ENCODE data around the gene DAAM2. TPM values are rescaled to one million over a fixed set of nuclear protein-coding genes. Genes with fewer than 3 reads are reported as not detected.

The DAAM2 gene
- total RNA-seq, 1 experiment from 2014 or later: 0.97 TPM

DNA sequence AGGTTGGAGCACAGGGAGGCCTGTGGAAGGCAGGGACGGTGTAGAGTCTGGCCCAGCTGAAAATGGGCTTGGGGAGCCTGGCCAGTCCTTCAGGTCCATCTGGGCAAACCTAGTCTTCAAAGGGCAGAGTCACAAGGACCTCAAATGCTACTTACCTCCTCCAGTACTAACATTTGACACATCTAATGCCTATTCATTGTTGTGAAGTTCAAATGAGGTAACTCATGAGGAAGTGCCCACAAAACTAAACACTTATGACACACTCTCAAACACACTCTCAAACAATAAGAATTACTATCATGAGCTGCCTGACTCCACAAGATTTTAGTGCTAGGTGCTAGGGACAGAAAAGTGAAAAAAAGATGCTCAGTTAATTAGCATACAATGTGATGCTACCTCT, 27.1 kb downstream of the DAAM2 start:
- no peak for DNase-seq
- H3K36me3 ChIP-seq (replicated peaks; ENCODE audit: control insufficient read depth, insufficient read depth, low read length): no peaks in the 10 kb centered on the region
- H3K27me3 ChIP-seq (ENCODE audit: control insufficient read depth, insufficient read depth, low read length): no peaks in the 10 kb centered on the region; the same call in 1 of the 2 replicates
- H3K4me3 ChIP-seq (ENCODE audit: insufficient read depth, low read depth, low read length): no peak overlapping the region

DNA sequence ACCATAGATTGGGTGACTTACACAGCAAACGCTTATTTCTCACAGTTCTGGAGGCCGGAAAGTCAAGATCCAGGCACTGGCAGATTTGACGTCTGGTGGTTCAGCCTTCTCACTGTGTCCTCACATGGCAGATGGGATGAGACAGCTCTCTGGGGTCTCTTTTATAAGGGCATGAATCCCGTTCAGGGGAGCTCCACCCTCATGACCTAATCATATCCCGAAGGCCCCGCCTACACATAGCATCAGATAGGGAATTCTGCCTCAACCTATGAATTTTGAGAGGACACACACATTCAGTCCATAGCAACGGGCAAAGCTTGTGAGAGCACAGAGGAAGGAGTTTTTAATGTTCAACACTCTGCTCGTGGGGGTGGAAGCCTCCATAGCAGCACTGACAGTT, 27.5 kb downstream of the DAAM2 start:
- H3K27me3 ChIP-seq (ENCODE audit: control insufficient read depth, insufficient read depth, low read length): no peaks in the 10 kb centered on the region; the same call in 1 of the 2 replicates
- DNase-seq: no peak
- H3K36me3 ChIP-seq (replicated peaks; ENCODE audit: control insufficient read depth, insufficient read depth, low read length): no peaks in the 10 kb centered on the region
- no peak overlapping the region for H3K4me3 ChIP-seq (ENCODE audit: insufficient read depth, low read depth, low read length)

DNA sequence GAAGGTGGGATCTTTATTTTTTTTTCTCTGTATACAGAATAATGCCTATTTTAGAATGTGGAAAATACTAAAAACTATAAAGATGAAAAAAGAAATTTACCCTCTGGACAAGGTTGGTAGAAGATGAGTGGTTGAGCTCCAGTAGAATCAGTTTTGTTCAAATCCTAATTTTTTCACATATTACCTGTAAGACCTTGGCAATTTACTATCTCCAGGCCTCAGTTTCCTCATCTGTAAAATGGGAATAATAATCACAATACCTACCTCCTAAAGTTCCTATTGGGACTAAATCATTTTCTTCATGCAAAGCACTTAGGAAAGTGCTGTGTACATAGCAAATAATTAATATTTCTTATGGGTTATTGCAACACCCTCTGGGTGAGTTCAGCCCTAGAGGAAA, 28.4 kb downstream of the DAAM2 start:
- DNase-seq: no peak
- Histone ChIP-seq H3K4me3 (ENCODE audit: insufficient read depth, low read depth, low read length) (no peak overlapping the region), H3K36me3 (replicated peaks; ENCODE audit: control insufficient read depth, insufficient read depth, low read length) (no peaks in the 10 kb centered on the region), H3K27me3 (ENCODE audit: control insufficient read depth, insufficient read depth, low read length) (peaks cover 2% of the 10 kb centered on the region)

DNA sequence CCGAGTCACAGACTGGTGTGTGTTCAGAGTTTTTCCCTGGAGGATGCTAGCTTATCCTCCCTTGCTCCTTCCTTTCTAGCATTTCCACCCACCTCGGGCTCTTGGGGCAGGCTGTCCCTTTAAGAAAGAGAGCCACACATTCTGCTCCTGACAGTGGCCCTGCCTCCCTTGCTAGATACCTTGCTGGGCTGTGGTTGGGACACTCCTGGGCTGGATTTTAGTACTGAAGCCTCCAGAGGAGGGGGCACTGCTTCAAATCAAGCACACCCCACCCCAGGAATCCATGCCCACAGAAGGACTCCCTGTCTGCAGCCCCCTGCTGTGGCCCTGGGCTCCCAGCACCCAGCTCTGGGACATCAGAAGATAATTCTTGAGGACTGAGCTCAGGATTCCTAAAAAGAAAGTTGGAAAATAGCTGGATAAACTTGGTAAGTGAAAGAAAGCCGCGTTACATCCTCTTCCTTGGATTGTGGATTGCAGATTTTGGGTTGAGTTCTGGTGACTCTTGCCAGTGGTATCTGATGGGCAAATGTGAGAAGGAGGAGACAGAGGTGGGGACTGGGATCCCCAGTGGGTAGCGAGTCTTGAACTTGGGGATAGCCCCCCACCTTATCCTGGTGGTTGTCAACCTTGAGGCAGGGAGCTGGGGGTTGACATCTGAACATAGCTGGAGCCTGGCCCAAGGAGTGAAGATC, 29.0 kb downstream of the DAAM2 start:
- no peak for DNase-seq
- peaks cover 3% of the 10 kb centered on the region for H3K27me3 ChIP-seq (ENCODE audit: control insufficient read depth, insufficient read depth, low read length)
- no peaks in the 10 kb centered on the region for H3K36me3 ChIP-seq (replicated peaks; ENCODE audit: control insufficient read depth, insufficient read depth, low read length)
- H3K4me3 ChIP-seq (ENCODE audit: insufficient read depth, low read depth, low read length): no peak overlapping the region

DNA sequence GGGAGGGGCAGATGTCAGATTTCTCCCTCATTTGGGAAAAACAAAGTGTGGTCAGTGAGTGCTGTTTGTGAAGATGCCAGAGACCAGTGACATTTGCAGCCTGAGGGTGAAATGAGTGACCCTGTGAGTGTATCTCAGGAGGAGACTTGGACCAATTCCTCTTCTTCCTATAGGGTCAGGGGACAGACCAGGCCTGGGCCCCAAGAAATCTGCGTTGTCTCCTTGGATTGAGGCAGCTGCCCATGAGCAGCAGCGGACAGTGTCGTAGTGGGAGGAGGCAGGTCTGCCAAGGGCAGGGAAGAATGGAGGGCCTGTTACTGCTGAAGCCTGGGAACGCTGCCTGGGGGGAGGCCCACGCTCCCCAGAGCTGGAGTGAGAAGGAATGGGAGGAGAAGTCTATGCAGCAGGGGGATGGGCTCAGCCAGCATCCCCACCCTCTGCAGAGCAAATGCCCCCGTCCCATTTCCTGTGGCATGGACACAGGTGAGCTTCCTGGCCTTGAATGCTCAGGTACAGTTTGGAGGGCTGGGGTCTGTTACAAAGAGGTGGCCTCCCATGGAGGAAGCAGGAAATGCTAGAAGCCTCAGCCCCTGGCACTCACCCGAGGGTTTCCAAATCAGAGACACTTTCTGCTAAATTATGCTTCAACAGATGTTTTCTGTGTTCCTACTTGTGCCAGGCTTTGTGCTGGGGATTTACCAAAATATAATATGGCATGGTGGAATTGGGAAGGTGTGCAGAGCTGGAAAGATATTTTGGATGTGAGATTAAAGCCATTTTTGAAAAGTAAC, 29.8 kb downstream of the DAAM2 start:
- H3K36me3 ChIP-seq (replicated peaks; ENCODE audit: control insufficient read depth, insufficient read depth, low read length): no peaks in the 10 kb centered on the region
- H3K27me3 ChIP-seq (ENCODE audit: control insufficient read depth, insufficient read depth, low read length): peaks cover 3% of the 10 kb centered on the region
- DNase-seq: no peak
- H3K4me3 ChIP-seq (ENCODE audit: insufficient read depth, low read depth, low read length): no peak overlapping the region

DNA sequence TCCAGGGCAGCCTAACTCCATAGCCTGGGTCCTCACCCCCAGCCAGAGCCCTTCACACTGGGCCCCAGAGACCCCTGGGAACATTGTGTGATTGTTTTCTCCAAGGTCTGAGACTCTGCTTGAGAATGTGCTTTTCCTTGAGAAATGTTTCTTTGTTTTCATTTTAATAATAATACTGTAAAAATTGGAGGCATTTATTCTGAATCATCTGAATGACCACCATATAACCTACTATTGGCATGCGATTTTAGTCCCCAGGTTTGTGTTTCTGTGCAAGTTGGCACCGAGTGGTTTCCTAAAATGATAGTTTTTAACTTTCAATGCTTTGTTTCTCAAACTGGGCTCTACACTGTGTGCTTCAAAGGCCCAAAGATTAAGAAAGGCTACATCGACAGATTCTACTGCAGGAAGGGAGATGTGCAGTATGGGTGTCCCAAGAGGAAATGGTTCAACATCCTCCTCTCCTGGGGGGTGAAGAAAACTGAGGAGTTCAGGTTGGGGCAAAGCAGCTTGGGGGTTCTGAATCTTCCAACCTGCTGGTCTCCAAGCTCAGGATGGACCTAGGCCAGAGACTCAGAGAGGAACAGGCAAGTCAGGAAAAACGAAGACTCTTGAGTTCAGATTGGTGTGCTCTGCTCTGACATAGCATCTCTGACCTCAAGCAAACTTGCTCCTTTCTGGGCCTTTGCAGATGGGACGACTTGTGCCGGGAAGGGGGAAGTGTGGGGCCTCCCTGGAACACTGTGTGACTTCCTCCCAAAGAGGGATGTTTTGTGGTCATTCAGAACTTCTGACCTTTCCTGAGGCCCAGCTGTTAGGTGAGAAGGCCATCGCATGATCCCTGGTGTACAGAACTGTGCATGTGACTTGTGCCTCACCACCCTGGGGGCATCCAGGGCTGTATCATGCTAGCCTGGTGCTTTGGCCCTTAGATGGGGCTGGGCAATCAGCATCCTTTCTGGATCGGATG, 31.0 kb downstream of the DAAM2 start:
- Histone ChIP-seq H3K36me3 (replicated peaks; ENCODE audit: control insufficient read depth, insufficient read depth, low read length) (no peaks in the 10 kb centered on the region), H3K27me3 (ENCODE audit: control insufficient read depth, insufficient read depth, low read length) (peaks cover 3% of the 10 kb centered on the region), H3K4me3 (ENCODE audit: insufficient read depth, low read depth, low read length) (no peak overlapping the region)
- DNase-seq: no peak

DNA sequence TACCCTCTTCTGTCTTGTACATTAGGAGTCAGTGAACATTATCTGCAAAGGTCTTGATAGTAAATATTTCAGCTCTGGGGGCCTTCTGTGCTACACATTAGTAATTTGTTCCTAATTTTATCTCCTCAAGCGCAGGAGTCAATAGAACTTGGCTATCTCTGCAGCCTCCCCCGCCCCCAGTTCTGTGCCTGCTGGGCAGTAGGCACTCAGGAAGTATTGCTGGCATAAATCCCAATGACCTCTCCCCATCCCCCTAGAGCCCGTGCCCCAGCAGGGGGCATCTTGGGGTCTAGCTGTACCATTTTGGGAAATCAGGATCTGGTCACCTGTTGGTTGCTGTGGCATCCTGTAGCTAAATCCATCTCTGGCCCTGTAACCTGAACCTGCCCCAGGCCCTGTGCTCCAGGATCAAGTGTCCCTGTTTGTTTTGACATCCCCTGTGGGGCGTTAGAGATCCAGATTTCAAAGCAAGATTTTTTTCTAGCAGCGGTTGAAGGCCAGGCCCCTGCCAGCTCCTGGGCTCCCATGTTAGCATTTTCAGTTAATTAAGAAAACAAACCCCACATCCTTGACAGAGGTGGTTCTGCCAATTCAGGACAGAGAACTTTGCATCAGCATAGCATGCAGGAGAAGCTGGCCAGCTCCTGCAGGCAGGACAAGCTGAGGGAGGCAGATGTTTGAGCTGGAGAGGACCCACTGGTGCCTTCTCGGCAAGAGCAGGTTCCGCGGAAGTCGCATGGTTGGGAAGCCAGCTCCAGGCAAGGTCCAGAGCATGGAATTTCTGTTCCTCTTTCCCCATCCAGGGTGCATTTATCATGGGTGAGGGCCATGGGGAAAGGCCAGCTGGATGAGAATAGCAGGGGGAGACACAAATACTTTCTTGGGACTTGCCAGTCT, 32.1 kb downstream of the DAAM2 start:
- peak; percentile 55 for DNase-seq
- H3K4me3 ChIP-seq (ENCODE audit: insufficient read depth, low read depth, low read length): no peak overlapping the region

DNA sequence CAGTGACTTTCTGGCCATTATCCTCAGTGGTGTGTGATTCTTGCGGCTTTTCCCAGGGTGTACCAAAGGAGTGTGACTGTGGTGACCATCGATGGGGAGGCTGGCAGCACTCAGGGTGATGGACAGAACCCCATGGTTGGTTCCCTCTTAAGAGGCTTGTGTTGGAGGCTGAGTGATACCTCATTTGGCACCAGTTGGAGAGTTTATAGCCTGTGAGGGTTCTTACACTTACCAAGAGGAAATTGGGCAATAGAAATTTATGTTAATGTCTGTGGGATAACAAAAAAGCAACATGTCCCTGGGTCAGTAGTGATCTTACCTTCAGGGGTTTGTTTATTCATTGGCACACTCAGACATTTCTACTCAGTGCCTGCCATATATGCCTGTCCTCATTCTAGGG, 37.2 kb downstream of the DAAM2 start:
- no peak for DNase-seq
- no peaks in the 10 kb centered on the region for H3K36me3 ChIP-seq (replicated peaks; ENCODE audit: control insufficient read depth, insufficient read depth, low read length)

More for the DNA sequence above, 32.1 kb downstream of the DAAM2 start:
- Histone ChIP-seq H3K27me3 (ENCODE audit: control insufficient read depth, insufficient read depth, low read length) (peaks cover 3% of the 10 kb centered on the region), H3K36me3 (replicated peaks; ENCODE audit: control insufficient read depth, insufficient read depth, low read length) (no peaks in the 10 kb centered on the region)

DNA sequence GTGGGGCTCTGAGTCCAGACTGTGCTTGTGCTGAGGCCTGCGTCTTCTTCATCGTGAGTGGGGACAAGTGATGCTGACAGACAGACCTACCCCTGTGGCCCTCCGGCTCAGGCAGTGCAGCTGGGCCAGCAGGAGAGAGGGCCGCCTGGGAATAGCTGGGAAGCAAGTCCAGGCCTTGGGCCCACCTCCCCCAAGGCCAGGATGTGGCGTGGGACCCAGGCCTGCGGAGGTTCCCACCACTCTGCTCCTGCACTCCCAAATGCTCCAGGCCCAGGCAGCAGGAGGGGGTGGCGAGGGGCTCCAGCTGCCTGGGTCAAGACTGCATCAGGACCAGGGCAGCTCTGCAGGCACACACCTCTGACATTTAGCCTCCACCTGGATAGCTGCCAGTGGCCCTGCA, 38.3 kb downstream of the DAAM2 start:
- H3K27me3 ChIP-seq (ENCODE audit: control insufficient read depth, insufficient read depth, low read length): peaks cover 2% of the 10 kb centered on the region; the same call in 1 of the 2 replicates
- no peak overlapping the region for H3K4me3 ChIP-seq (ENCODE audit: insufficient read depth, low read depth, low read length)
- no peaks in the 10 kb centered on the region for H3K36me3 ChIP-seq (replicated peaks; ENCODE audit: control insufficient read depth, insufficient read depth, low read length)
- DNase-seq: peak; percentile 57

More for the DNA sequence above, 37.2 kb downstream of the DAAM2 start:
- no peak overlapping the region for H3K4me3 ChIP-seq (ENCODE audit: insufficient read depth, low read depth, low read length)
- peaks cover 3% of the 10 kb centered on the region; the same call in 1 of the 2 replicates for H3K27me3 ChIP-seq (ENCODE audit: control insufficient read depth, insufficient read depth, low read length)

DNA sequence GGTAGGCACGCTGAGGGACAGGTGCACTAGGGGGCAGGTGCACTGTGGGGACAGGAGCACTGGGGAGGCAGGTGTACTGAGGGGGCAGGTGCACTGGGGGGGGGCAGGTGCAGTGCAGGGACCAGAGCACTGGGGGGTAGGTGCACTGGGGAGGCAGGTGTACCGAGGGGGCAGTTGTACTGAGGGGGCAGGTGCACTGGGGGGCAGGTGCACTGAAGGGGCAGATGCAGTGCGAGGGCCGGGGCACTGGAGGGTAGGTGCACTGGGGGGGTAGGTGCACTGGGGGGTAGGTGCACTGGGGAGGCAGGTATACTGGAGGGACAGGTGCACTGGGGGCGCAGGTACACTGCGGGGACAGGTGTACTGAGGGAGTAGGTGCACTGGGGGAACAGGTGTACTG, 39.5 kb downstream of the DAAM2 start:
- H3K27me3 ChIP-seq (ENCODE audit: control insufficient read depth, insufficient read depth, low read length): no peaks in the 10 kb centered on the region
- no peak for DNase-seq
- no peak overlapping the region for H3K4me3 ChIP-seq (ENCODE audit: insufficient read depth, low read depth, low read length)
- H3K36me3 ChIP-seq (replicated peaks; ENCODE audit: control insufficient read depth, insufficient read depth, low read length): no peaks in the 10 kb centered on the region

DNA sequence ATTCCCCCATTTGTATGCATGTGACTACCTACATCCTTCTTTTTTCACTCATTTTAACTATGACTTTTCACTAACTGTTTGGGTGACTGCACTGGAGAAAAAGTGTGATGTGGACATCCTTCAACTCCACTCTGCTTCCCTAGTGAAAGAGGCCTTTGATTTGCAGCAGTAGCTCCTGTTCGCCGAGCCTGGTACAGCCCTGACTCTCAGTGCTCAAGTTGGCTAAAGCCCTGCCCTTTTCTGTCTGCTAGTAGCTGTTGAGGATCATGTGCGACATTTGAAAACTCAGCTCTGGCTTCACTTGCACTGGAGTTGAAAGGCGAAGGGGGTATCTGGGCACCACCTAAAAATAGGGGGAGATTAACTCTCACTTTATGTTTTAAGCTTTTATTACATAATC, 42.1 kb downstream of the DAAM2 start:
- no peak for DNase-seq
- H3K27me3 ChIP-seq (ENCODE audit: control insufficient read depth, insufficient read depth, low read length): no peaks in the 10 kb centered on the region
- no peaks in the 10 kb centered on the region for H3K36me3 ChIP-seq (replicated peaks; ENCODE audit: control insufficient read depth, insufficient read depth, low read length)
- no peak overlapping the region for H3K4me3 ChIP-seq (ENCODE audit: insufficient read depth, low read depth, low read length)

DNA sequence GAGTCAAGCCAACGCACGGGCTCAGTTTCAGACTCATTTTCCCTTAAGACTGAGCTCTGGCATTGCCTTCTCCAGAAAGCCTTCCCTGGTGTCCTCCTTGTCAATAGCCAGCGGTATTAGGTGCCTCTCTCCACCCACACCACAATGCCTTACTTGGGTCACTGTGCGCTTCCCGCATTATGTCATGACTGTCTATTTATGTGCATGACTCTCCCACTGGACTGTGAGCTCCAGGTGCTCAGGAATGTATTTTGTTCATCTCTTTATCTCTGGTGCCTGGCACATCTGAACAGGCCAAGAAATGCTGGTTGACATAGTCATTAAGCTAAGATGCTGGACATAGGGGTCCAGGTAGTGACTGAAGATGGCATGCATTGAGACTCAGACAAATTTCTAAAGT, 42.7 kb downstream of the DAAM2 start:
- Histone ChIP-seq H3K4me3 (ENCODE audit: insufficient read depth, low read depth, low read length) (no peak overlapping the region), H3K36me3 (replicated peaks; ENCODE audit: control insufficient read depth, insufficient read depth, low read length) (no peaks in the 10 kb centered on the region), H3K27me3 (ENCODE audit: control insufficient read depth, insufficient read depth, low read length) (no peaks in the 10 kb centered on the region)
- DNase-seq: no peak

DNA sequence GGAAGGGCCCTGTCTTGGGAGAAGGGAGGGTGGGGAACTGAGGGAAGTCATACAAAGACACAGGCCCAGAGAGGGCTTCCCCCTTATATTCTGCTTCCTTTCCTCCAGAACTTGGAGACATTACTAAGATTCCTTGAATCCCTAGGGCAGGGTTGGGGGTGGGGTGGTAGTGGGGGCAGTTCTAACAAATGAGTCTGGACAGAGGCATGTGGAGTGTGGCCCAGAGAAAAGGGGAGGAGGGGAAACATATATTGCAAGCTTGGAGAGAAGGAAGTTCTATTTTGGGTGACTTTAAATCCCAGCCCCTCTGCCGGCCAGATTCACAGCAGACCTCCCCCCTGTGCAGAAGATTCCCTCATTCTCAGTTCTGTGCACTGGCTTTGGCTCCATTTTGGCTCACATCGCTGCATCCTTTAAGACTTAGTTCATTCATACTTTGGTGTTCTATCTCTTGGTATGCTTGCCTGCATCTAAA, 43.7 kb downstream of the DAAM2 start:
- Histone ChIP-seq H3K27me3 (ENCODE audit: control insufficient read depth, insufficient read depth, low read length) (no peaks in the 10 kb centered on the region), H3K36me3 (replicated peaks; ENCODE audit: control insufficient read depth, insufficient read depth, low read length) (no peaks in the 10 kb centered on the region), H3K4me3 (ENCODE audit: insufficient read depth, low read depth, low read length) (no peak overlapping the region)
- DNase-seq: no peak

Data from H7 (cell line).